OCI-LY1 (cell line): ENCODE results near the gene CACNB1.
A peak's percentile ranks its signal among the peaks of the same experiment; 100 is the strongest.

Experiments
- H2AFZ ChIP-seq: fragments of 200-600 bp; sonication (generic), shearing (Covaris generic); 2 replicates; pipeline ENCODE4 v1.6.0; 2014; ENCODE audit warnings: antibody characterized with exemption, mild to moderate bottlenecking, low read length
- H3F3A ChIP-seq: fragments of 200-600 bp; sonication (generic), shearing (Covaris generic); 2 replicates; pipeline ENCODE4 v1.6.0; 2014; ENCODE audit warnings: mild to moderate bottlenecking, antibody characterized with exemption, low read length, moderate library complexity; ENCODE audit not compliant: insufficient read depth
- H3K27ac ChIP-seq: fragments of 200-600 bp; sonication (generic); 2 replicates; pipeline ENCODE4 v1.5.1; 2014; ENCODE audit warnings: low read length, mixed run types, mild to moderate bottlenecking, low read depth; ENCODE audit not compliant: poor library complexity, severe bottlenecking
- H3K27me3 ChIP-seq: fragments of 200-600 bp; sonication (generic); 2 replicates; pipeline ENCODE4 v1.6.0; 2014; ENCODE audit warnings: antibody characterized with exemption, mild to moderate bottlenecking, low read length, moderate library complexity; ENCODE audit not compliant: insufficient read depth
- H3K36me3 ChIP-seq: fragments of 200-600 bp; sonication (generic); 2 replicates; pipeline ENCODE4 v1.6.1; 2014; ENCODE audit warnings: mild to moderate bottlenecking, antibody characterized with exemption, low read length, moderate library complexity, mixed read lengths; ENCODE audit not compliant: insufficient read depth
- H3K4me1 ChIP-seq: fragments of 200-600 bp; sonication (generic); 2 replicates; pipeline ENCODE4 v1.5.1; 2014; ENCODE audit warnings: mild to moderate bottlenecking, low read length, moderate library complexity; ENCODE audit not compliant: insufficient read depth, severe bottlenecking
- H3K4me2 ChIP-seq: fragments of 200-600 bp; sonication (generic), shearing (Covaris generic); 2 replicates; pipeline ENCODE4 v1.6.1; 2014; ENCODE audit warnings: low read length
- H3K4me3 ChIP-seq: fragments of 200-600 bp; sonication (generic); 2 replicates; pipeline ENCODE4 v1.5.1; 2014; ENCODE audit warnings: low read length, low read depth, mild to moderate bottlenecking, mixed read lengths; ENCODE audit not compliant: poor library complexity, severe bottlenecking
- H3K79me2 ChIP-seq: fragments of 200-600 bp; shearing (Covaris generic); 2 replicates; pipeline ENCODE4 v1.6.1; 2016; ENCODE audit warnings: mixed run types, low read length, mixed read lengths; ENCODE audit not compliant: insufficient read depth
- H3K9ac ChIP-seq: fragments of 200-600 bp; sonication (generic), shearing (Covaris generic); 2 replicates; pipeline ENCODE4 v1.6.1; 2014; ENCODE audit warnings: mild to moderate bottlenecking, low read length, mixed read lengths
- H3K9me2 ChIP-seq: fragments of 200-600 bp; sonication (generic), shearing (Covaris generic); 2 replicates; pipeline ENCODE4 v1.6.1; 2014; ENCODE audit warnings: low read depth, mild to moderate bottlenecking, low read length, mixed read lengths
- H3K9me3 ChIP-seq: fragments of 200-600 bp; shearing (Covaris generic); 2 replicates; pipeline ENCODE4 v1.6.1; 2014; ENCODE audit warnings: low read length, mixed read lengths
- H4K20me1 ChIP-seq: fragments of 200-600 bp; sonication (generic), shearing (Covaris generic); 2 replicates; pipeline ENCODE4 v1.6.0; 2016; ENCODE audit warnings: mild to moderate bottlenecking, low read length; ENCODE audit not compliant: insufficient read depth
- EZH2 ChIP-seq: fragments of 200-600 bp; sonication (generic), shearing (Covaris generic); IDR thresholded peaks from 2 replicates; pipeline ENCODE4 v1.8.0; 2017; ENCODE audit warnings: borderline replicate concordance, mixed run types, mild to moderate bottlenecking, antibody characterized with exemption, low read length, moderate library complexity, mixed read lengths
- TF ChIP-seq, protein P1 (sequence below): fragments of 200-600 bp; sonication (generic), shearing (Covaris generic); IDR thresholded peaks from 2 replicates; pipeline ENCODE4 v1.5.1; 2017; ENCODE audit warnings: mild to moderate bottlenecking, antibody characterized with exemption, low read length, moderate library complexity, mixed read lengths

Gene CACNB1

DNA sequence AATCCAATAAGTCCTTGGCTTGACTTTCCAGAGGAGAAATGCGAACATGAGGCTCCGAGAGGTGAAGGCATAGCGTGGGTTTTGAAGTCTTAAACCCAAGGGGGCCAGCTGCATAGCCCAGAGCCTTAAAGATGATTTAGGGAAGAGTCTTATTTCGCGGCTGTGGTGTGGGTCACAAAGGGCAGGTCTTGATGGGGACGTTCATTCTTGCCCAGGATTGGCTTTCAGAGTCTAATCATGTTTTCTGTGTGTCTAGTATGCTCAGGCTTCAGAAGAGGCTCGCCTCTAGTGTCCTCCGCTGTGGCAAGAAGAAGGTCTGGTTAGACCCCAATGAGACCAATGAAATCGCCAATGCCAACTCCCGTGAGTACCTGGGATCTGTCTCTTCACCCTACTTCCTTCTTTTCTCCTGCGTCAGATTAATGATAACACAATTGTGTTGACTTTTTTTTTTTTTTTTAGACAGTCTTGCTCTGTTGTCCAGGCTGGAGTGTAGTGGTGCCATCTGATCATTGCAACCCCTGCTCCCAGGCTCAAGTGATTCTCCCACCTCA is 3.6 kb upstream of the CACNB1 start:
- Histone ChIP-seq H4K20me1 (no peaks in the 10 kb centered on the region), H3K79me2 (peaks cover 12% of the 10 kb centered on the region)

DNA sequence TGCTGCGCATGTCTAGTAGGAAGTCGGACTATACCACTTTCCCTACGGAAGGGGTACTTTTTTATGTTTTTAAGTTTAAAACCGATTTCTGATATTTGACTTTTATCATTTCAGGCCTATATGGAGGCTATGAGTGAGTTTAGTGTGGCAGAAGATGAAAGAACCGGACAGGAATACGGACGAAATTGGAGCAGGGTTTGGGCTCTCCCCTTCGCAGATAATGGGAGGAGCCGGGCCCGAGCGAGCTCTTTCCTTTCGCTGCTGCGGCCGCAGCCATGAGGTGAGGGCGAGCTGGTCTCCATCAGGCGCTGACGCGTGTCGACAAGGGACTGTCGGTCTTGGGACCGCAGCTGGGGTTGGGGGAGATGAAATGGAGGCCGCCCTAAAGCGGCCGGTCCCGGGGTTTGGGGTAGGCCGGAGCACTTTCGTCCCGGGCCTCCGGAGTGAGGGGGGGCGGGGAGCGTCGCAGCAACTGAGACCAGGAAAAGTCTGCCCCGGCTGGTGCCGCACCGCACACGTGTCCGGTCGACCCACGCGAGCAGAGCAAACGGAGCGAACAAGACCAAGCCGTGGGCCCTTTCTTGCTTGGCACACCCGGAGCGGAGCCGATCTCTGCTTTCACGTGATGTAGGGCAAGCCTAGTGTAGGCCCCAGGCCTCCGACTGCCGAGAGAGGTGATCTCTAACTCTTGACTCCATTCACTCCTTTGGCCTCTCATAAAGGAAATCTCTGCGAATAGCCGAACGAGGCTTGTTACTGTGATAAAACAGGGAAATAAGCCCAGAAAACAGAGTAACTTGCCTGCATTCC is 2.8 kb upstream of the CACNB1 start, which contains the start of gene RPL19:
TSS of gene RPL19 (plus strand) at position 214 of the 810 bp plus-strand sequence. CDS start at position 276, 62 bp downstream.
- Histone ChIP-seq H3K9me2 (no peaks in the 10 kb centered on the region), H3K27ac (peak within 1 kb of the TSS; percentile 81), H3K27me3 (no peaks in the 10 kb centered on the region), H4K20me1 (no peaks in the 10 kb centered on the region), H3K79me2 (peaks cover 12% of the 10 kb centered on the region), H3K4me2 (peak within 1 kb of the TSS; percentile 99), H3K9me3 (no peaks in the 10 kb centered on the region), H3F3A (peaks cover 24% of the 10 kb centered on the region), H3K4me1 (peaks cover 55% of the 10 kb centered on the region), H2AFZ (0 out of 2 replicates have a peak within 1 kb of the TSS, but pooled peaks have one; percentile 44), H3K9ac (peak within 1 kb of the TSS; percentile 100), H3K4me3 (peak within 1 kb of the TSS; percentile 98), H3K36me3 (peaks cover 49% of the 10 kb centered on the region)
- TF ChIP-seq, protein P1, sequence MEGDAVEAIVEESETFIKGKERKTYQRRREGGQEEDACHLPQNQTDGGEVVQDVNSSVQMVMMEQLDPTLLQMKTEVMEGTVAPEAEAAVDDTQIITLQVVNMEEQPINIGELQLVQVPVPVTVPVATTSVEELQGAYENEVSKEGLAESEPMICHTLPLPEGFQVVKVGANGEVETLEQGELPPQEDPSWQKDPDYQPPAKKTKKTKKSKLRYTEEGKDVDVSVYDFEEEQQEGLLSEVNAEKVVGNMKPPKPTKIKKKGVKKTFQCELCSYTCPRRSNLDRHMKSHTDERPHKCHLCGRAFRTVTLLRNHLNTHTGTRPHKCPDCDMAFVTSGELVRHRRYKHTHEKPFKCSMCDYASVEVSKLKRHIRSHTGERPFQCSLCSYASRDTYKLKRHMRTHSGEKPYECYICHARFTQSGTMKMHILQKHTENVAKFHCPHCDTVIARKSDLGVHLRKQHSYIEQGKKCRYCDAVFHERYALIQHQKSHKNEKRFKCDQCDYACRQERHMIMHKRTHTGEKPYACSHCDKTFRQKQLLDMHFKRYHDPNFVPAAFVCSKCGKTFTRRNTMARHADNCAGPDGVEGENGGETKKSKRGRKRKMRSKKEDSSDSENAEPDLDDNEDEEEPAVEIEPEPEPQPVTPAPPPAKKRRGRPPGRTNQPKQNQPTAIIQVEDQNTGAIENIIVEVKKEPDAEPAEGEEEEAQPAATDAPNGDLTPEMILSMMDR: no peak
- TF ChIP-seq EZH2: no peak

More for the DNA sequence above, 3.6 kb upstream of the CACNB1 start:
- Histone ChIP-seq H3K4me3 (peak overlapping the region; percentile 98), H3K27ac (peak overlapping the region; percentile 81), H3K4me1 (peaks cover 48% of the 10 kb centered on the region), H2AFZ (no peak overlapping the region), H3K36me3 (peaks cover 49% of the 10 kb centered on the region), H3K9ac (peak overlapping the region; percentile 100), H3K27me3 (no peaks in the 10 kb centered on the region), H3F3A (peaks cover 24% of the 10 kb centered on the region), H3K4me2 (peak overlapping the region; percentile 99), H3K9me2 (no peaks in the 10 kb centered on the region), H3K9me3 (no peaks in the 10 kb centered on the region)
- TF ChIP-seq, protein P1: no peak
- no peak for TF ChIP-seq EZH2

DNA sequence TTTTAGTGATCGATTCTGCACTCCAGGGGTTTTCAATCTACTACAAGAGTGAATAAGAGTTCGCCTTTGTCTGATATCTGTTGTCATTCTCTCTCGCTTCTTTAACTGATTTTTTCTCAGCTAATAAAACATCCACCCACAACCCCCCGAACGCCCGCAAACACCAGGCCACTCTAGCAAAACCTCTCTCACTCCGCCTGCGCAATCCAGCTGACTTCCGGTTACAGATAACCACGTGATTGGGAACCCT is 2.3 kb upstream of the CACNB1 start:
- TF ChIP-seq EZH2: no peak
- TF ChIP-seq, protein P1: no peak
- Histone ChIP-seq H3K9me3 (no peaks in the 10 kb centered on the region), H3K27ac (peak overlapping the region; percentile 81), H3K79me2 (peaks cover 12% of the 10 kb centered on the region), H3F3A (peaks cover 24% of the 10 kb centered on the region), H3K4me3 (peak overlapping the region; percentile 98), H3K9me2 (no peaks in the 10 kb centered on the region), H3K27me3 (no peaks in the 10 kb centered on the region), H3K4me2 (peak overlapping the region; percentile 99), H4K20me1 (no peaks in the 10 kb centered on the region), H2AFZ (no peak overlapping the region), H3K4me1 (peaks cover 60% of the 10 kb centered on the region), H3K9ac (peak overlapping the region; percentile 100), H3K36me3 (peaks cover 44% of the 10 kb centered on the region)
